WTC11 (cell line): ENCODE data around the gene ZNF860. TPM values are rescaled to one million over a fixed set of nuclear protein-coding genes. Genes with fewer than 3 reads are reported as not detected.

ENCODE experiments used
- ATAC-seq: fragments of 200-7000 bp; cut with Tn5 transposase; 2 replicates; pipeline ENCODE4 v1.10.0; 2021; ENCODE audit warnings: mild to moderate bottlenecking, moderate library complexity
- Bru-seq: library from RNA; stranded (reverse); fragments of 400-500 nt; gene quantifications from one replicate; lab custom pipeline; 2021; lab: Mats Ljungman, UMichigan
- CTCF ChIA-PET: fragments of 300-600 bp; sonication (Branson Sonifier 250); formaldehyde crosslinking; loops from one replicate; lab custom pipeline; 2021; ENCODE audit warnings: antibody characterized with exemption; lab: Charles Lee
- POLR2A ChIA-PET: fragments of 350-600 bp; sonication (Branson Sonifier 250); formaldehyde crosslinking; loops from one replicate; lab custom pipeline; 2021; ENCODE audit warnings: antibody characterized with exemption; lab: Charles Lee
- DNase-seq: peaks from one replicate; pipeline ENCODE4 v3.0.0; 2021; ENCODE audit warnings: low spot score
- H3K27ac Mint-ChIP-seq: 2 replicates; pipeline ENCODE4 v1.8.0; 2021; ENCODE audit warnings: mixed read lengths
- H3K27me3 Mint-ChIP-seq: 2 replicates; pipeline ENCODE4 v1.8.0; 2021; ENCODE audit warnings: low read depth, mild to moderate bottlenecking, moderate library complexity, mixed read lengths
- H3K36me3 Mint-ChIP-seq: 2 replicates; pipeline ENCODE4 v1.8.0; 2021; ENCODE audit warnings: mixed read lengths
- H3K4me1 Mint-ChIP-seq: 2 replicates; pipeline ENCODE4 v1.8.0; 2022; ENCODE audit warnings: mixed read lengths
- H3K4me3 Mint-ChIP-seq: 2 replicates; pipeline ENCODE4 v1.8.0; 2021; ENCODE audit warnings: mild to moderate bottlenecking, moderate library complexity, mixed read lengths
- H3K9me3 Mint-ChIP-seq: 2 replicates; pipeline ENCODE4 v1.8.0; 2021; ENCODE audit warnings: mixed read lengths
- AFF4 ChIP-seq: sonication (generic); formaldehyde crosslinking; IDR thresholded peaks from 2 replicates; pipeline ENCODE4 v1.8.1; 2023; ENCODE audit warnings: mild to moderate bottlenecking, missing genetic modification reagents, borderline replicate concordance
- CDX4 ChIP-seq: fragments of 250-450 bp; sonication (Bioruptor Pico); IDR thresholded peaks from 2 replicates; pipeline ENCODE4 v1.9.0; 2021; ENCODE audit warnings: moderate library complexity, mild to moderate bottlenecking, inconsistent platforms, borderline replicate concordance
- CREM ChIP-seq: sonication (generic); formaldehyde crosslinking; IDR thresholded peaks from 2 replicates; pipeline ENCODE4 v1.8.1; 2022; ENCODE audit warnings: mild to moderate bottlenecking, missing genetic modification reagents, moderate library complexity
- E2F1 ChIP-seq: sonication (generic); formaldehyde crosslinking; IDR thresholded peaks from 2 replicates; pipeline ENCODE4 v1.8.0; 2022; ENCODE audit warnings: mild to moderate bottlenecking, missing genetic modification reagents
- E2F5 ChIP-seq: sonication (generic); formaldehyde crosslinking; IDR thresholded peaks from 2 replicates; pipeline ENCODE4 v1.8.1; 2022; ENCODE audit warnings: mild to moderate bottlenecking, moderate library complexity, missing genetic modification reagents
- ERG ChIP-seq: fragments of 250-450 bp; sonication (Bioruptor Pico); IDR thresholded peaks from 2 replicates; pipeline ENCODE4 v1.8.0; 2021; ENCODE audit warnings: mild to moderate bottlenecking
- ETV6 ChIP-seq: sonication (generic); formaldehyde crosslinking; IDR thresholded peaks from 2 replicates; pipeline ENCODE4 v1.8.1; 2022; ENCODE audit warnings: mild to moderate bottlenecking, missing genetic modification reagents
- FOXK1 ChIP-seq: sonication (generic); formaldehyde crosslinking; IDR thresholded peaks from 2 replicates; pipeline ENCODE4 v1.8.0; 2022; ENCODE audit warnings: mild to moderate bottlenecking, moderate library complexity, missing genetic modification reagents
- HMGXB4 ChIP-seq: sonication (generic); formaldehyde crosslinking; IDR thresholded peaks from 2 replicates; pipeline ENCODE4 v1.8.1; 2023; ENCODE audit warnings: mild to moderate bottlenecking, moderate library complexity, missing genetic modification reagents
- IRF2 ChIP-seq: sonication (generic); formaldehyde crosslinking; IDR thresholded peaks from 2 replicates; pipeline ENCODE4 v1.8.0; 2022; ENCODE audit warnings: low read depth, missing genetic modification reagents, borderline replicate concordance
- MAX ChIP-seq: sonication (generic); formaldehyde crosslinking; IDR thresholded peaks from 2 replicates; pipeline ENCODE4 v1.8.0; 2022; ENCODE audit warnings: mild to moderate bottlenecking, missing genetic modification reagents
- OVOL2 ChIP-seq: fragments of 250-450 bp; sonication (Bioruptor Pico); IDR thresholded peaks from 2 replicates; pipeline ENCODE4 v1.9.0; 2021; ENCODE audit warnings: mild to moderate bottlenecking, borderline replicate concordance
- RELA ChIP-seq: sonication (generic); formaldehyde crosslinking; IDR thresholded peaks from 2 replicates; pipeline ENCODE4 v1.8.1; 2022; ENCODE audit warnings: missing genetic modification reagents, mild to moderate bottlenecking, borderline replicate concordance
- TEAD4 ChIP-seq: sonication (generic); formaldehyde crosslinking; IDR thresholded peaks from 2 replicates; pipeline ENCODE4 v1.8.0; 2022; ENCODE audit warnings: mild to moderate bottlenecking, missing genetic modification reagents
- ZMAT4 ChIP-seq: fragments of 250-450 bp; sonication (Bioruptor Pico); IDR thresholded peaks from 2 replicates; pipeline ENCODE4 v1.9.0; 2021; ENCODE audit warnings: mild to moderate bottlenecking
- ZNF281 ChIP-seq: sonication (generic); formaldehyde crosslinking; IDR thresholded peaks from 2 replicates; pipeline ENCODE4 v1.8.0; 2023; ENCODE audit warnings: mild to moderate bottlenecking, missing genetic modification reagents
- ZNF512 ChIP-seq: sonication (generic); formaldehyde crosslinking; IDR thresholded peaks from 2 replicates; pipeline ENCODE4 v1.8.1; 2022; ENCODE audit warnings: missing genetic modification reagents, borderline replicate concordance
- long read RNA-seq, 3 experiments: library from RNA in 1 of 3; library from capped mRNA in 1 of 3; library from polyadenylated mRNA in 1 of 3; unstranded in 2 of 3; stranded (forward) in 1 of 3; transcript quantifications; one replicate each; pipeline ENCODE4 v2.0.0, GENCODE V29; 2021
- total RNA-seq: library from RNA; stranded (reverse); gene quantifications from 3 replicates; pipeline ENCODE4 v1.2.3, GENCODE V29; 2021

Gene ZNF860
- total RNA-seq (6.4 to 6.7 TPM (median 6.5 TPM) in 3 replicates), Bru-seq, nascent RNA (percentile 87 among the genes with signal in this experiment)
- long read RNA-seq, experiment 1, partial matches to known transcripts, result 0 of 4 reads
- long read RNA-seq, experiment 1, other reads (novel, unspliced or antisense), result 1 of 4 reads
- long read RNA-seq, experiment 2, partial matches to known transcripts, result 1 of 3 reads
- long read RNA-seq, experiment 2, other reads (novel, unspliced or antisense), result 2 of 3 reads
- long read RNA-seq, experiment 3, partial matches to known transcripts, result 0 of 1 reads
- long read RNA-seq, experiment 3, other reads (novel, unspliced or antisense), result 0 of 1 reads

GRCh38 chr3:31981206-31982181 lies at the start of gene ZNF860, which contains the start of gene OSBPL10:
TSS of gene ZNF860 (plus strand) at chr3:31981750. CDS start at chr3:31989080, 7,330 bp downstream.
TSS of gene OSBPL10 (minus strand) at chr3:31981262. CDS start at chr3:31981179, 83 bp downstream.
- H3K36me3 Mint-ChIP-seq, result peaks cover 25% of the 10 kb centered on the region
- peak; percentile 74 for DNase-seq
- peak within 1 kb of the TSS; percentile 84 for H3K27ac Mint-ChIP-seq
- H3K4me3 Mint-ChIP-seq, result peak within 1 kb of the TSS; percentile 92
- POLR2A ChIA-PET, result interaction anchor here (1.4 to 2.4 kb wide), 2 partner anchors 11 to 21 kb away, joined by 8 to 12 read pairs; no protein-coding TSS in a partner anchor
- H3K4me1 Mint-ChIP-seq, result peaks cover 37% of the 10 kb centered on the region
- CTCF ChIA-PET, result interaction anchor here (0.6 to 1.6 kb wide), 8 partner anchors 12 to 286 kb away, joined by 3 to 7 read pairs (median 4); no protein-coding TSS in a partner anchor
- H3K9me3 Mint-ChIP-seq, result no peaks in the 10 kb centered on the region
- peak; percentile 79 for ATAC-seq
- H3K27me3 Mint-ChIP-seq, result no peaks in the 10 kb centered on the region; the same call in 1 of the 2 replicates
- TF ChIP-seq ZNF512 (CRISPR knock-in tag), result no peak
- TF ChIP-seq TEAD4 (CRISPR knock-in tag), result no peak
- TF ChIP-seq CDX4 (CRISPR knock-in tag), result no peak
- TF ChIP-seq FOXK1, result no peak; the same call in 1 of the 2 replicates
- no peak for TF ChIP-seq OVOL2 (CRISPR knock-in tag)
- TF ChIP-seq ZNF281, result no peak
- TF ChIP-seq ETV6 (CRISPR knock-in tag), result peak; percentile 17
- no peak for TF ChIP-seq E2F1 (CRISPR knock-in tag)
- TF ChIP-seq RELA (CRISPR knock-in tag), result no peak
- no peak for TF ChIP-seq ERG (CRISPR knock-in tag)
- 0 out of 2 replicates have a peak, but pooled peaks have one; percentile 5 for TF ChIP-seq E2F5 (CRISPR knock-in tag)
- no peak for TF ChIP-seq ZMAT4 (CRISPR knock-in tag)
- no peak for TF ChIP-seq HMGXB4
- no peak for TF ChIP-seq IRF2 (CRISPR knock-in tag)
- peak; percentile 73 for TF ChIP-seq MAX
- TF ChIP-seq AFF4 (CRISPR knock-in tag), result no peak
- no peak for TF ChIP-seq CREM
